Measurements from ENCODE around the gene FGF23. TPM values are rescaled to one million over a fixed set of nuclear protein-coding genes. Genes with fewer than 3 reads are reported as not detected.

Gene FGF23
- polyA plus RNA-seq, 3 donors = not detected

DNA sequence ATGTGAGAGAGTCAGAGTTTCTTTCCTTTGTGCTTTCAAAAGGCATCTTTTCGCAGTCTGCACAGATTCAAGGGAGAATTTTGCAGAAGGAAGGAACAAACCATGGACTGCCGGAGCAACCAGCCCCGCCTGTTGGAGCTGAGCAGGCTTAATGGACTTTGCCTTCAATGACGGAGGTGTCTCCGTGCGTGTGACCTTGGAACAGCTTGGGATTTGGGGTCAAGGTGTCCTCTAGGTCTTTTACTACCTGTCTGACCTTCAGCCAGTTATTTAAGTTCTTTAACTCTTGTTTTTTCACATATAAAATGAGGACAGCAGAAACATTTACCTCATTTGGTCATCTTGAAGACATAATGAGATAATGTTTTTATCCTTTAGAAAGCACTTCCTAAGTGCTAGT, 4.1 kb downstream of the FGF23 start:
- Histone ChIP-seq H3K4me3 (replicated peaks in 1 of 3; ENCODE audit: low read depth in 2 of 3, low read length in 3 of 3) (no peak overlapping the region), H4K20me1 (ENCODE audit: insufficient read depth, low read length) (no peaks in the 10 kb centered on the region), H3K4me2 (replicated peaks; ENCODE audit: extremely low read depth, low read length, poor library complexity, severe bottlenecking) (no peak overlapping the region), H3K9ac (ENCODE audit: insufficient read depth, low read length, poor library complexity, severe bottlenecking) (no peak overlapping the region), H3K27ac (ENCODE audit: low read depth in 1 of 2, low read length in 2 of 2) (no peak overlapping the region), H3K9me3 (replicated peaks in 1 of 2; ENCODE audit: control insufficient read depth in 1 of 2, insufficient read depth in 1 of 2, low read length in 2 of 2) (no peaks in the 10 kb centered on the region), H2AFZ (ENCODE audit: insufficient read depth, low read depth, low read length, poor library complexity, severe bottlenecking) (no peak overlapping the region), H3K36me3 (replicated peaks in 1 of 2; ENCODE audit: control insufficient read depth in 1 of 2, insufficient read depth in 2 of 2, low read length in 2 of 2) (no peaks in the 10 kb centered on the region), H3K79me2 (ENCODE audit: insufficient read depth, low read length) (no peaks in the 10 kb centered on the region), H3K4me1 (ENCODE audit: control insufficient read depth in 1 of 2, insufficient read depth in 2 of 2, low read length in 2 of 2) (no peaks in the 10 kb centered on the region), H3K27me3 (ENCODE audit: control insufficient read depth in 2 of 2, insufficient read depth in 2 of 2, low read length in 2 of 2) (peaks cover 5 to 22% of the 10 kb centered on the region in 2 donors)
- Mint-ChIP-seq H3K4me1 (peaks cover 3% of the 10 kb centered on the region), H3K9me3 (no peaks in the 10 kb centered on the region), H3K27ac (no peak overlapping the region), H3K36me3 (no peaks in the 10 kb centered on the region), H3K27me3 (ENCODE audit: low read depth in 3 of 3) (peaks cover 8 to 22% (median 19%) of the 10 kb centered on the region in 3 donors), H3K4me3 (no peak overlapping the region)
- TF ChIP-seq, protein P1, sequence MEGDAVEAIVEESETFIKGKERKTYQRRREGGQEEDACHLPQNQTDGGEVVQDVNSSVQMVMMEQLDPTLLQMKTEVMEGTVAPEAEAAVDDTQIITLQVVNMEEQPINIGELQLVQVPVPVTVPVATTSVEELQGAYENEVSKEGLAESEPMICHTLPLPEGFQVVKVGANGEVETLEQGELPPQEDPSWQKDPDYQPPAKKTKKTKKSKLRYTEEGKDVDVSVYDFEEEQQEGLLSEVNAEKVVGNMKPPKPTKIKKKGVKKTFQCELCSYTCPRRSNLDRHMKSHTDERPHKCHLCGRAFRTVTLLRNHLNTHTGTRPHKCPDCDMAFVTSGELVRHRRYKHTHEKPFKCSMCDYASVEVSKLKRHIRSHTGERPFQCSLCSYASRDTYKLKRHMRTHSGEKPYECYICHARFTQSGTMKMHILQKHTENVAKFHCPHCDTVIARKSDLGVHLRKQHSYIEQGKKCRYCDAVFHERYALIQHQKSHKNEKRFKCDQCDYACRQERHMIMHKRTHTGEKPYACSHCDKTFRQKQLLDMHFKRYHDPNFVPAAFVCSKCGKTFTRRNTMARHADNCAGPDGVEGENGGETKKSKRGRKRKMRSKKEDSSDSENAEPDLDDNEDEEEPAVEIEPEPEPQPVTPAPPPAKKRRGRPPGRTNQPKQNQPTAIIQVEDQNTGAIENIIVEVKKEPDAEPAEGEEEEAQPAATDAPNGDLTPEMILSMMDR (IDR thresholded peaks at IDR 0.05) = no peak
- no peak for DNase-seq
- WGBS (ENCODE audit: insufficient coverage) = 76% methylated on average over 4 of the region's 6 CpGs
- intact Hi-C loops (cut with micrococcal nuclease) = no loop called here

DNA sequence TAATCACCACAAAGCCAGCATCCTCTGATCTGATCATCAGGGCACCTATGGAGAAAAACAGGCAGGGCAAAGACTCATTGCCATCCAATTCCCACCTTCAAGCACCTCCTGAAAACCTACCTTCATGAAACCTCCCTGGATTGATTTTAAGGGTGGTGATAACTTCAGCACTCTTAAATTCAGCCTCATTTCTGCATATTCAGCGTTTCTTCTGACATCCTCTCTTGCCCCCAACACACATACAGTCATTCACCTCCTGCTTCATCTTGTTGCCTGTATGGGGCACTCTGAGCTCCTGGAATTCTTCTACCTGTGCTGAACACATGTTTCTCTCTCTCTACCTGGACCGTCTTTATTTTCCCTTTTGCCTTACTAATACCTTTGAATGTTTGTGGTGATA, 6.9 kb downstream of the FGF23 start:
- TF ChIP-seq, protein P1 (IDR thresholded peaks at IDR 0.05) = no peak
- 100% methylated on average over 1 of the region's 2 CpGs for WGBS (ENCODE audit: insufficient coverage)
- Histone ChIP-seq H3K27me3 (ENCODE audit: control insufficient read depth in 2 of 2, insufficient read depth in 2 of 2, low read length in 2 of 2) (peaks cover 0 to 3% of the 10 kb centered on the region in 2 donors), H3K27ac (ENCODE audit: low read depth in 1 of 2, low read length in 2 of 2) (no peak overlapping the region), H3K4me1 (ENCODE audit: control insufficient read depth in 1 of 2, insufficient read depth in 2 of 2, low read length in 2 of 2) (no peaks in the 10 kb centered on the region), H3K4me3 (replicated peaks in 1 of 3; ENCODE audit: low read depth in 2 of 3, low read length in 3 of 3) (no peak overlapping the region), H4K20me1 (ENCODE audit: insufficient read depth, low read length) (no peaks in the 10 kb centered on the region), H3K79me2 (ENCODE audit: insufficient read depth, low read length) (no peaks in the 10 kb centered on the region), H3K9ac (ENCODE audit: insufficient read depth, low read length, poor library complexity, severe bottlenecking) (no peak overlapping the region), H3K9me3 (replicated peaks in 1 of 2; ENCODE audit: control insufficient read depth in 1 of 2, insufficient read depth in 1 of 2, low read length in 2 of 2) (no peaks in the 10 kb centered on the region), H3K36me3 (replicated peaks in 1 of 2; ENCODE audit: control insufficient read depth in 1 of 2, insufficient read depth in 2 of 2, low read length in 2 of 2) (no peaks in the 10 kb centered on the region), H2AFZ (ENCODE audit: insufficient read depth, low read depth, low read length, poor library complexity, severe bottlenecking) (no peak overlapping the region), H3K4me2 (replicated peaks; ENCODE audit: extremely low read depth, low read length, poor library complexity, severe bottlenecking) (no peak overlapping the region)
- H3K4me1 Mint-ChIP-seq = no peaks in the 10 kb centered on the region
- H3K27me3 Mint-ChIP-seq (ENCODE audit: low read depth in 3 of 3) = peaks cover 9 to 13% (median 10%) of the 10 kb centered on the region in 3 donors
- intact Hi-C loops (cut with micrococcal nuclease) = no loop called here
- no peak overlapping the region for H3K4me3 Mint-ChIP-seq
- H3K9me3 Mint-ChIP-seq = no peaks in the 10 kb centered on the region
- DNase-seq = no peak
- H3K36me3 Mint-ChIP-seq = no peaks in the 10 kb centered on the region
- H3K27ac Mint-ChIP-seq = no peak overlapping the region
